Astrocyte of the hippocampus (primary cell): ENCODE data around the gene SCARF2.
"Not testable (repeated sequence)": the region's sequence is repeated elsewhere in the genome, so short reads cannot be mapped to it uniquely, and the experiment has no call there.

Experiments used
- DNase-seq: peaks from one replicate; pipeline ENCODE4 v3.0.0; 2011; ENCODE audit warnings: low read depth, low spot score

SCARF2 gene, protein sequence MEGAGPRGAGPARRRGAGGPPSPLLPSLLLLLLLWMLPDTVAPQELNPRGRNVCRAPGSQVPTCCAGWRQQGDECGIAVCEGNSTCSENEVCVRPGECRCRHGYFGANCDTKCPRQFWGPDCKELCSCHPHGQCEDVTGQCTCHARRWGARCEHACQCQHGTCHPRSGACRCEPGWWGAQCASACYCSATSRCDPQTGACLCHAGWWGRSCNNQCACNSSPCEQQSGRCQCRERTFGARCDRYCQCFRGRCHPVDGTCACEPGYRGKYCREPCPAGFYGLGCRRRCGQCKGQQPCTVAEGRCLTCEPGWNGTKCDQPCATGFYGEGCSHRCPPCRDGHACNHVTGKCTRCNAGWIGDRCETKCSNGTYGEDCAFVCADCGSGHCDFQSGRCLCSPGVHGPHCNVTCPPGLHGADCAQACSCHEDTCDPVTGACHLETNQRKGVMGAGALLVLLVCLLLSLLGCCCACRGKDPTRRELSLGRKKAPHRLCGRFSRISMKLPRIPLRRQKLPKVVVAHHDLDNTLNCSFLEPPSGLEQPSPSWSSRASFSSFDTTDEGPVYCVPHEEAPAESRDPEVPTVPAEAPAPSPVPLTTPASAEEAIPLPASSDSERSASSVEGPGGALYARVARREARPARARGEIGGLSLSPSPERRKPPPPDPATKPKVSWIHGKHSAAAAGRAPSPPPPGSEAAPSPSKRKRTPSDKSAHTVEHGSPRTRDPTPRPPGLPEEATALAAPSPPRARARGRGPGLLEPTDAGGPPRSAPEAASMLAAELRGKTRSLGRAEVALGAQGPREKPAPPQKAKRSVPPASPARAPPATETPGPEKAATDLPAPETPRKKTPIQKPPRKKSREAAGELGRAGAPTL

GRCh38 chr22:20437613-20438426 is at the start of gene SCARF2:
TSS of gene SCARF2 (minus strand) at chr22:20437825. CDS start at chr22:20437754, 71 bp downstream.
- DNase-seq, result peak; percentile 91

- no peak for DNase-seq
Observed at GRCh38 chr22:20486229-20486628, 48.6 kb upstream of the SCARF2 start.

- no peak for DNase-seq
Observed at GRCh38 chr22:20484948-20485683, 47.5 kb upstream of the SCARF2 start.

GRCh38 chr22:20483771-20484170 is 46.1 kb upstream of the SCARF2 start:
- DNase-seq, result no peak

- DNase-seq, result not testable (repeated sequence)
Observed at GRCh38 chr22:20483143-20483506, 45.5 kb upstream of the SCARF2 start.

- DNase-seq, result no peak
Observed at GRCh38 chr22:20479612-20480196, 42.1 kb upstream of the SCARF2 start.

DNA sequence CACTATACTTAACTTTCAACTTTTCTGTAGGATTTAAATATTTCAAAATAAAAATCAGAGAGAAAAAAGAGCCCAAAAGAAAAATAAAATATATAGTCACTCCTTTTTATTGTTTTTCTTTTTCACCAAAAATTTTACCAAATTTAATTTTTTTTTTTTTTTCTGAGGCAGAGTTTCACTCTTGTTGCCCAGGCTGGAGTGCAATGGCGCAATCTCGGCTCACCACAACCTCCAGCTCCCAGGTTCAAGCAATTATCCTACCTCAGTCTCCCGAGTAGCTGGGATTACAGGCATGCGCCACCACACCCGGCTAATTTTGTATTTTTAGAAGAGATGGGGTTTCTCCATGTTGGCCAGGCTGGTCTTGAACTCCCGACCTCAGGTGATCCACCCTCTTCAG is 40.4 kb upstream of the SCARF2 start:
- DNase-seq, result not testable (repeated sequence)

GRCh38 chr22:20475569-20475968 is 37.9 kb upstream of the SCARF2 start:
- DNase-seq, result not testable (repeated sequence)

- no peak for DNase-seq
Observed at GRCh38 chr22:20475115-20475436, 37.5 kb upstream of the SCARF2 start.

- no peak for DNase-seq
Observed at GRCh38 chr22:20472629-20473442, 35.2 kb upstream of the SCARF2 start.

DNA sequence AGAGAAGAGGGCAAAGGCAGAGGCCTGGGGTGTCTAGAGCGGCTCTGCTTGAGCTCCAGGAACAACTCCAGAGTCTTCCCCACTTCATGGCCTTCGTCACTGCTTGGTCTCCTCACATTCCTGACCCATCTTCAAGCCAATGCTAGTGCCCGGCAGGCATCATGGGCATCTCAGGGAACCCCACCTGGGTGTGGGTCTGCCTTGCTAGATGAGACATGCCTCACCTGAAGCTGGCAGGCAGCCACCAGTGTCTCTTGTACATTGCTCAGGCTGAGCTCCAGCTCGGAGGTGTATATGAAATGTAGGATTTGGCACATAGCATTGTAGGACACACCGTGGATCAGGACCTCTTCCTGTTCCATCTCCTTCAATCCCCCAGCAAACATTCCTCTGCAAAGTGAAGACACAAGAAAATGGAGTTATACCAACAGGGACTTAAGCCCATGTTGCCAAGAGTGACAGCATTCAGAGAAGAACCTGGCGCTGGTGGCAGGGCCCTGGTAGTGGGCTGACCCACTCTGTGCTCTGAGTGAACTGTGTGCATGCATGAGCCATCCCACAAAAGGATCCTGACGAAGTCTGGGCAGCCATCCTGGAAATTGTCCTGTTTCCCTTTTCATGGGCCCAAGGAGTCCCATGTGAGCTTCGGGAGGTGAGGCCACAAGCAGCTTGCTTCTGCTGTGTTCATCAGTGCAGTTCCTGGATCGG is 33.7 kb upstream of the SCARF2 start:
- no peak for DNase-seq

DNA sequence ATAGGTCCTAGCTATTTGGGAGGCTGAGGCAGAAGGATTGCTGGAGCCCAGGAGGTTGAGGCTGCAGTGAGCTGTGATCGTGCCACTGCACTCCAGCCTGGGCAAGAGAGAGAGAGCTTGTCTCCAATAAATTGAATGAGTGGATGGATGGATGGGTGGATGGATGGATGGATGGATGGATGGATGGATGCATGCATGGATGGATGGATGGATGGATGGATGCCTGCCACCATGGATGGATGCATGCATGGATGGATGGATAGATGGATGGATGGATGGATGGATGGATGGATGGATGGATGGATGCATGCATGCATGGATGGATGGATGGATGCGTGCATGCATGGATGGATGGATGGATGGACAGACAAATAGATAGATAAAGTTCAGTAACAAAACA is 32.9 kb upstream of the SCARF2 start:
- not testable (repeated sequence) for DNase-seq

- no peak for DNase-seq
Observed at GRCh38 chr22:20469110-20469868, 31.7 kb upstream of the SCARF2 start.

- DNase-seq, result no peak
Observed at GRCh38 chr22:20466659-20467379, 29.2 kb upstream of the SCARF2 start.

- DNase-seq, result no peak
Observed at GRCh38 chr22:20465759-20466077, 28.1 kb upstream of the SCARF2 start.

DNA sequence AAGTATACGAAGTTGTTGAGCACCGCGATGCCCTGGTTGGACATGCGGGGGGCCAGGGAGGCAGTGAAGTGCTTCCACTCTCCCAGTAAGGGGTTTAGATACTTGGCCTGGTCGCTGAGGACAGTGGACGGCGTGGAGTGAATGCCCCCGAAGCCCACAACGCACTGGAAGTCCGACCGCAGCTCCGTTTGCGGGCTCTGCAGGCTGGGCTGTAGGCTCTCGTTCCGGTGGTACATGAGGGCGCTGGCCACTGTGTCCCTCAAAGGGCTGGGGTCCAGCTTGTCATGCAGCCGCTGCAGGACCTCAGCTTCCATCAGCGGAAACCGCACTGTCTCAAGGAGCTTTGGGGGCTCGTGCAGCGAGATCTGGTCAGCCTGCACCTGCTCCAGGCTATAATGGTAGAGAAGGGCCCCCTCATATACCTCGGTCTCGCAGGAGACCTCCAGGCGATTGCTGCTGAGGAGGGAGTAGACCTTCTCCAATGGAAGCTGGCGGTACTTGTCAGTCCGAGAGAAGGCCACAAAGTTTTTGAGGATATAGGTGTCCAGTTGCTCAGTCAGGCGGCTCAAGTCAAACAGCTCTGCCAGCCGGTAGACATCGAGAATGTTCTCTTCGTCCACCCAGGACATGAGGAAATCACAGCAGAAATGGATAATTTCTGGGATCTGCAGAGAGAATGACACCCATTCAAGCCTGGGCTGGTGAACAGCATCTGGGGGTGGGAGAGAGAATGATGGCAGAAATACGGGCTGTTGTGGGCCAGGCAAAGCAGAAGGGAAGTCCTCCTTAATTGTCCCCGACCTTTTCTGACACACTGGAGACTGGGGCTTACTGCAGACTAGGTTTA is 27.5 kb upstream of the SCARF2 start:
- no peak for DNase-seq

DNA sequence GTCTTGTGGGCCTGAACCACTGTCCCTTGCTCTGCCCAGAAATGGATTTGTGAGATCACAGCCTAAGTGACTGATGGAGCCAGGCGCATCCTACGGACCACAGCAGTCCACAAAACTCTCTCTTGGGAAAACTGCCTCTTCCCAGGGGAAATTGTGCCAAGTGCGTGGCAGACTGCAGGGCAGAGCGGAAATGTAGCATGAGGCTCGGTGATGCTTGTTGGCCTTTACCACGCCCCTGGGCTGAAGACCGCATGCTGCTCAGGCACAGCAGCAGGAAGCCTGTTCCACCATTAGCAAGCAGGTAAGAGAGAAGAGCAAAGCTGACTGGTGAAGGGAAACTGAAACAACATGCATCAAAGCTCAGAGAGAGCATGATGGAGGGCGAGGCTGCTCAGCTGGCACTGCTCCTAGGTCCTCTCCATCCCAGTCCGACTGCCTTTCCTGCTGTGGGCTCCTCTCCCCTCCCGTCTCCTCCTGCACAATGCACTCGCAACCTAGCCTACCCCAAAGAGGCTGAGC is 26.5 kb upstream of the SCARF2 start:
- no peak for DNase-seq
